HEK293T (cell line): ENCODE data around the gene CS.

Experiments used
- ARNT ChIP-seq: fragments of 450-650 bp; IDR thresholded peaks from 2 replicates; pipeline ENCODE4 v1.6.1; 2017; ENCODE audit warnings: mild to moderate bottlenecking
- BHLHE40 ChIP-seq: fragments of 450-650 bp; IDR thresholded peaks from 2 replicates; pipeline ENCODE4 v1.6.1; 2016; ENCODE audit warnings: mild to moderate bottlenecking, moderate library complexity, borderline replicate concordance
- ELF4 ChIP-seq: fragments of 450-650 bp; IDR thresholded peaks from 2 replicates; pipeline ENCODE4 v1.6.1; 2017; ENCODE audit warnings: antibody characterized with exemption
- L3MBTL2 ChIP-seq: fragments of 450-650 bp; conservative IDR thresholded peaks from 2 replicates; pipeline ENCODE4 v1.6.1; 2016; ENCODE audit warnings: mild to moderate bottlenecking
- LEF1 ChIP-seq: fragments of 450-650 bp; IDR thresholded peaks from 2 replicates; pipeline ENCODE4 v1.6.1; 2017; ENCODE audit warnings: mild to moderate bottlenecking, borderline replicate concordance
- NFRKB ChIP-seq: fragments of 450-650 bp; IDR thresholded peaks from 2 replicates; pipeline ENCODE4 v1.6.1; 2016; ENCODE audit warnings: mild to moderate bottlenecking, moderate library complexity
- SP1 ChIP-seq: fragments of 450-650 bp; IDR thresholded peaks from 2 replicates; pipeline ENCODE4 v1.6.1; 2017
- ZNF384 ChIP-seq: fragments of 450-650 bp; IDR thresholded peaks from 2 replicates; pipeline ENCODE4 v1.6.1; 2016

GRCh38 chr12:56229082-56229481 is 71.0 kb downstream of the CS start:
- TF ChIP-seq BHLHE40, result no peak
- no peak for TF ChIP-seq SP1
- no peak for TF ChIP-seq LEF1
- TF ChIP-seq NFRKB, result no peak
- no peak for TF ChIP-seq L3MBTL2
- no peak for TF ChIP-seq ELF4
- TF ChIP-seq ARNT, result no peak
- no peak for TF ChIP-seq ZNF384
